Measurements from ENCODE around the gene CHRM4.

CHRM4 gene

GRCh38 chr11:46389450-46390330, 1.9 kb downstream of the CHRM4 start:
- peak; percentile 92 for TF ChIP-seq CTCF (IDR thresholded peaks at IDR 0.05)

- TF ChIP-seq CTCF (IDR thresholded peaks at IDR 0.05) = no peak
Observed at GRCh38 chr11:46388619-46389449, 2.7 kb downstream of the CHRM4 start.

GRCh38 chr11:46387919-46388618, 3.5 kb downstream of the CHRM4 start:
- no peak for TF ChIP-seq CTCF (IDR thresholded peaks at IDR 0.05)

- no peak for TF ChIP-seq CTCF (IDR thresholded peaks at IDR 0.05)
Observed at GRCh38 chr11:46387456-46387855, 4.1 kb downstream of the CHRM4 start.

GRCh38 chr11:46386674-46387073, 4.9 kb downstream of the CHRM4 start:
- TF ChIP-seq CTCF (IDR thresholded peaks at IDR 0.05) = no peak

GRCh38 chr11:46386005-46386578, 5.5 kb downstream of the CHRM4 start:
- TF ChIP-seq CTCF (IDR thresholded peaks at IDR 0.05) = no peak

Data from LNCAP (cell line).